PC-9 (cell line): ENCODE results near the gene GKAP1. TPM values are rescaled to one million over a fixed set of nuclear protein-coding genes. Genes with fewer than 3 reads are reported as not detected.
"Not testable (repeated sequence)": the region's sequence is repeated elsewhere in the genome, so short reads cannot be mapped to it uniquely, and the experiment has no call there.

Source experiments
- Bru-seq: library from RNA; stranded (reverse); fragments of 400-500 nt; gene quantifications from one replicate; lab custom pipeline; 2021; lab: Mats Ljungman, UMichigan
- BruChase-seq, 2 experiments: library from RNA; stranded (reverse); fragments of 400-500 nt; gene quantifications; one replicate each; lab custom pipeline; 2021; lab: Mats Ljungman, UMichigan
- BruUV-seq: library from RNA; stranded (reverse); fragments of 400-500 nt; replicated peaks from 2 replicates; lab custom pipeline; 2021; lab: Mats Ljungman, UMichigan
- CTCF ChIA-PET: fragments of 300-600 bp; sonication (Branson Sonifier 250); formaldehyde crosslinking; loops from one replicate; lab custom pipeline; 2022; ENCODE audit warnings: antibody characterized with exemption; lab: Charles Lee
- POLR2A ChIA-PET: fragments of 300-600 bp; sonication (Branson Sonifier 250); formaldehyde crosslinking; loops from one replicate; lab custom pipeline; 2022; ENCODE audit warnings: antibody characterized with exemption; ENCODE audit not compliant: unreplicated experiment; lab: Charles Lee
- DNase-seq, 2 experiments: peaks; one replicate each; pipeline versions ENCODE4 v3.0.0 to v3.0.0-alpha.2; 2015 to 2022; ENCODE audit warnings: mixed read lengths in 1 of 2
- H2AFZ ChIP-seq: fragments of 200-600 bp; sonication (generic); 2 replicates; pipeline ENCODE4 v1.8.1; 2017; ENCODE audit warnings: antibody characterized with exemption
- H3F3A ChIP-seq: fragments of 200-600 bp; sonication (generic); 2 replicates; pipeline ENCODE4 v1.8.1; 2017; ENCODE audit warnings: antibody characterized with exemption, mild to moderate bottlenecking, low read depth; ENCODE audit not compliant: insufficient read depth
- H3K27ac ChIP-seq: fragments of 200-600 bp; sonication (generic); 2 replicates; pipeline ENCODE4 v1.6.1; 2016; ENCODE audit warnings: mixed run types
- H3K27me3 ChIP-seq: fragments of 200-600 bp; sonication (generic); 2 replicates; pipeline ENCODE4 v1.6.1; 2016; ENCODE audit warnings: low read depth, mixed run types; ENCODE audit not compliant: insufficient read depth
- H3K36me3 ChIP-seq: fragments of 200-600 bp; sonication (generic); 2 replicates; pipeline ENCODE4 v1.6.1; 2016; ENCODE audit warnings: low read depth, mixed run types
- H3K4me1 ChIP-seq: fragments of 200-600 bp; sonication (generic); replicated peaks from 2 replicates; pipeline ENCODE4 v1.6.1; 2016; ENCODE audit warnings: mixed run types; ENCODE audit not compliant: insufficient read depth
- H3K4me2 ChIP-seq: fragments of 200-600 bp; sonication (generic); 2 replicates; pipeline ENCODE4 v1.6.1; 2017; ENCODE audit warnings: mixed run types
- H3K4me3 ChIP-seq: fragments of 200-600 bp; sonication (generic); 2 replicates; pipeline ENCODE4 v1.6.1; 2016; ENCODE audit warnings: mixed run types
- H3K79me2 ChIP-seq: fragments of 200-600 bp; sonication (generic); 2 replicates; pipeline ENCODE4 v1.6.1; 2017; ENCODE audit warnings: low read depth, mixed run types
- H3K9me2 ChIP-seq: fragments of 200-600 bp; sonication (generic); 2 replicates; pipeline ENCODE4 v1.8.1; 2017; ENCODE audit warnings: mild to moderate bottlenecking; ENCODE audit not compliant: insufficient read depth
- H3K9me3 ChIP-seq: fragments of 200-600 bp; sonication (generic); 2 replicates; pipeline ENCODE4 v1.8.1; 2016; ENCODE audit warnings: low read depth; ENCODE audit not compliant: insufficient read depth
- H4K20me1 ChIP-seq: fragments of 200-600 bp; sonication (generic); 2 replicates; pipeline ENCODE4 v1.8.1; 2017; ENCODE audit not compliant: insufficient read depth
- CTCF ChIP-seq: fragments of 200-600 bp; sonication (generic); conservative IDR thresholded peaks from 2 replicates; pipeline ENCODE4 v1.6.1; 2017; ENCODE audit warnings: mixed run types, antibody characterized with exemption, mild to moderate bottlenecking, moderate library complexity
- intact Hi-C: fragments of 100-400 bp; cut with micrococcal nuclease; formaldehyde crosslinking; loops from one replicate; pipeline ENCODE4 v1.10.0; 2022; ENCODE audit not compliant: unreplicated experiment
- long read RNA-seq: library from polyadenylated mRNA; stranded (forward); transcript quantifications from one replicate; pipeline ENCODE4 v2.0.0, GENCODE V29; 2022
- total RNA-seq: library from RNA; stranded (reverse); gene quantifications from 2 replicates; pipeline ENCODE4 v1.2.3, GENCODE V29; 2021

The GKAP1 gene
- total RNA-seq (4.6 and 4.8 TPM in 2 replicates), Bru-seq, nascent RNA (percentile 50 among the genes with signal in this experiment), BruChase-seq, experiment 1, labeled RNA remaining after a 2-hour chase (percentile 51 among the genes with signal in this experiment), BruChase-seq, experiment 2, labeled RNA remaining after a 6-hour chase (percentile 37 among the genes with signal in this experiment)
- long read RNA-seq, partial matches to known transcripts: 1 of 8 reads
- long read RNA-seq, other reads (novel, unspliced or antisense): 2 of 8 reads

- intact Hi-C loops: loop anchor here (10.0 kb wide), 1 partner anchor 113 kb away; the partner anchor contains the start of gene UBQLN1
- H3F3A ChIP-seq, H3K9me3 ChIP-seq, H4K20me1 ChIP-seq, H3K9me2 ChIP-seq, POLR2A ChIA-PET, BruUV-seq, H3K36me3 ChIP-seq, H3K27ac ChIP-seq, H3K27me3 ChIP-seq, H3K79me2 ChIP-seq: not testable (repeated sequence)
- Histone ChIP-seq H3K4me3 (peak within 1 kb of the TSS; percentile 58; the same call in 1 of the 2 replicates), H3K4me2 (peak within 1 kb of the TSS; percentile 91), H3K4me1 (peaks cover 11% of the 10 kb centered on the region), H2AFZ (peak within 1 kb of the TSS; percentile 87; the same call in 1 of the 2 replicates)
- CTCF ChIA-PET: interaction anchor here (0.7 kb wide), 1 partner anchor 119 kb away, joined by 4 read pairs; no protein-coding TSS in a partner anchor
- DNase-seq: peak; percentile 56 to 80
These were observed at the start of gene GKAP1 for GRCh38 chr9:83817356-83818278. Gene GKAP1, minus strand, starts transcription at chr9:83817769. Its CDS starts 11,252 bp downstream, at chr9:83806517.

- H3K36me3 ChIP-seq, H3K27me3 ChIP-seq, CTCF ChIA-PET, H3K27ac ChIP-seq, H3F3A ChIP-seq, H3K9me3 ChIP-seq, POLR2A ChIA-PET, H3K79me2 ChIP-seq, intact Hi-C loops, DNase-seq, H3K4me2 ChIP-seq, H3K4me1 ChIP-seq, H3K9me2 ChIP-seq, BruUV-seq, H4K20me1 ChIP-seq, H2AFZ ChIP-seq, H3K4me3 ChIP-seq: not testable (repeated sequence)
These were observed 32.3 kb upstream of the GKAP1 start for GRCh38 chr9:83849895-83850294.

- H3K79me2 ChIP-seq, H3K4me2 ChIP-seq, H3K9me3 ChIP-seq, H3K4me3 ChIP-seq, BruUV-seq, CTCF ChIA-PET, H3K4me1 ChIP-seq, H3K27ac ChIP-seq, H3K36me3 ChIP-seq, H2AFZ ChIP-seq, DNase-seq, H3F3A ChIP-seq, H3K27me3 ChIP-seq, POLR2A ChIA-PET, H3K9me2 ChIP-seq, H4K20me1 ChIP-seq: not testable (repeated sequence)
- TF ChIP-seq CTCF: peak; percentile 54
- intact Hi-C loops: loop anchor here (5.0 kb wide), 1 partner anchor 480 kb away; no protein-coding TSS in a partner anchor
These were observed 19.6 kb upstream of the GKAP1 start for GRCh38 chr9:83837070-83837643.

- H4K20me1 ChIP-seq, H3K4me3 ChIP-seq, H3K9me3 ChIP-seq, H3F3A ChIP-seq, H3K79me2 ChIP-seq, CTCF ChIA-PET, H3K36me3 ChIP-seq, H3K4me1 ChIP-seq, H3K4me2 ChIP-seq, BruUV-seq, H3K9me2 ChIP-seq, H3K27ac ChIP-seq, DNase-seq, intact Hi-C loops, POLR2A ChIA-PET, H3K27me3 ChIP-seq, H2AFZ ChIP-seq: not testable (repeated sequence)
These were observed 13.0 kb upstream of the GKAP1 start for GRCh38 chr9:83830426-83831071.

GRCh38 chr9:83824986-83825623 is 7.5 kb upstream of the GKAP1 start:
- POLR2A ChIA-PET, H3K27me3 ChIP-seq, H3K4me1 ChIP-seq, CTCF ChIA-PET, BruUV-seq, H3K27ac ChIP-seq, H3F3A ChIP-seq, H3K79me2 ChIP-seq, intact Hi-C loops, H4K20me1 ChIP-seq, H3K36me3 ChIP-seq, H3K9me3 ChIP-seq, H3K9me2 ChIP-seq, H3K4me3 ChIP-seq, H3K4me2 ChIP-seq, DNase-seq, H2AFZ ChIP-seq: not testable (repeated sequence)
